Loucy (cell line): ENCODE measurements around the gene CSH1.

Experiments
- H2AFZ ChIP-seq: fragments of 200-600 bp; sonication (generic); 2 replicates; pipeline ENCODE4 v1.6.0; 2016; ENCODE audit warnings: antibody characterized with exemption, mild to moderate bottlenecking, low read length, moderate library complexity
- H3F3A ChIP-seq: fragments of 200-600 bp; 2 replicates; pipeline ENCODE4 v1.6.0; 2016; ENCODE audit warnings: antibody characterized with exemption, low read depth, mild to moderate bottlenecking
- H3K27me3 ChIP-seq: fragments of 200-600 bp; sonication (generic); 2 replicates; pipeline ENCODE4 v1.6.1; 2014; ENCODE audit warnings: low read length, mild to moderate bottlenecking; ENCODE audit not compliant: insufficient read depth, poor library complexity, severe bottlenecking
- H3K36me3 ChIP-seq: fragments of 200-600 bp; sonication (generic); 2 replicates; pipeline ENCODE4 v1.6.1; 2016; ENCODE audit warnings: low read length; ENCODE audit not compliant: insufficient read depth
- H3K4me1 ChIP-seq: fragments of 200-600 bp; sonication (generic); 2 replicates; pipeline ENCODE4 v1.5.1; 2014; ENCODE audit warnings: low read length, mild to moderate bottlenecking; ENCODE audit not compliant: insufficient read depth, poor library complexity, severe bottlenecking
- H3K4me2 ChIP-seq: fragments of 200-600 bp; sonication (generic); 2 replicates; pipeline ENCODE4 v1.6.0; 2014; ENCODE audit warnings: antibody characterized with exemption, low read length, low read depth, mild to moderate bottlenecking; ENCODE audit not compliant: poor library complexity, severe bottlenecking
- H3K4me3 ChIP-seq: fragments of 200-600 bp; sonication (generic); 2 replicates; pipeline ENCODE4 v1.5.1; 2014; ENCODE audit warnings: low read length, mild to moderate bottlenecking, mixed read lengths; ENCODE audit not compliant: poor library complexity, severe bottlenecking
- H3K79me2 ChIP-seq: fragments of 200-600 bp; sonication (generic); 2 replicates; pipeline ENCODE4 v1.6.1; 2014; ENCODE audit warnings: low read length; ENCODE audit not compliant: insufficient read depth
- H3K9ac ChIP-seq: fragments of 200-600 bp; sonication (generic); 2 replicates; pipeline ENCODE4 v1.6.0; 2014; ENCODE audit warnings: mild to moderate bottlenecking, low read depth, low read length, moderate library complexity; ENCODE audit not compliant: poor library complexity, severe bottlenecking
- H3K9me2 ChIP-seq: fragments of 200-600 bp; sonication (generic); replicated peaks from 2 replicates; pipeline ENCODE4 v1.6.1; 2016; ENCODE audit warnings: low read depth, low read length, mixed read lengths
- H3K9me3 ChIP-seq: fragments of 200-600 bp; sonication (generic); 2 replicates; pipeline ENCODE4 v1.6.1; 2014; ENCODE audit warnings: mild to moderate bottlenecking, antibody characterized with exemption, low read length, low read depth; ENCODE audit not compliant: insufficient read depth
- H4K20me1 ChIP-seq: fragments of 200-600 bp; sonication (generic); 2 replicates; pipeline ENCODE4 v1.6.0; 2014; ENCODE audit warnings: antibody characterized with exemption, low read length, mild to moderate bottlenecking; ENCODE audit not compliant: insufficient read depth, poor library complexity, severe bottlenecking
- CTCF ChIP-seq: fragments of 200-600 bp; sonication (generic); conservative IDR thresholded peaks from 2 replicates; pipeline ENCODE4 v1.5.1; 2014; ENCODE audit warnings: mild to moderate bottlenecking, antibody characterized with exemption, low read length
- EZH2phosphoT487 ChIP-seq: fragments of 200-600 bp; IDR thresholded peaks from 2 replicates; pipeline ENCODE4 v1.6.1; 2018; ENCODE audit warnings: antibody characterized with exemption, mild to moderate bottlenecking, moderate library complexity, borderline replicate concordance

CSH1 gene

GRCh38 chr17:63941162-63941561 is 44.8 kb upstream of the CSH1 start:
- Histone ChIP-seq H3K9me2 (no peaks in the 10 kb centered on the region), H3K79me2 (no peaks in the 10 kb centered on the region), H3K4me2 (no peak overlapping the region), H3F3A (no peaks in the 10 kb centered on the region), H2AFZ (no peak overlapping the region), H3K36me3 (no peaks in the 10 kb centered on the region), H3K27me3 (no peaks in the 10 kb centered on the region), H4K20me1 (no peaks in the 10 kb centered on the region), H3K9me3 (no peaks in the 10 kb centered on the region), H3K4me1 (peaks cover 34% of the 10 kb centered on the region), H3K9ac (no peak overlapping the region), H3K4me3 (no peak overlapping the region)
- TF ChIP-seq EZH2phosphoT487: no peak
- no peak for TF ChIP-seq CTCF

- Histone ChIP-seq H3K79me2 (no peaks in the 10 kb centered on the region), H4K20me1 (no peaks in the 10 kb centered on the region), H3K9ac (no peak overlapping the region), H3K4me3 (no peak overlapping the region), H3K4me2 (no peak overlapping the region), H3K9me2 (no peaks in the 10 kb centered on the region), H3K27me3 (no peaks in the 10 kb centered on the region), H3K4me1 (peaks cover 28% of the 10 kb centered on the region), H2AFZ (no peak overlapping the region), H3K9me3 (no peaks in the 10 kb centered on the region), H3K36me3 (no peaks in the 10 kb centered on the region), H3F3A (no peaks in the 10 kb centered on the region)
- no peak for TF ChIP-seq CTCF
- no peak for TF ChIP-seq EZH2phosphoT487
These were observed 44.2 kb upstream of the CSH1 start for GRCh38 chr17:63940584-63940983.

GRCh38 chr17:63939884-63940283 is 43.5 kb upstream of the CSH1 start:
- Histone ChIP-seq H2AFZ (no peak overlapping the region), H3K4me2 (no peak overlapping the region)
- TF ChIP-seq CTCF (no peak), EZH2phosphoT487 (no peak)

More at GRCh38 chr17:63939884-63940283, 43.5 kb upstream of the CSH1 start:
- H3K9me2 ChIP-seq: no peaks in the 10 kb centered on the region
- H3K36me3 ChIP-seq: no peaks in the 10 kb centered on the region
- H3K79me2 ChIP-seq: no peaks in the 10 kb centered on the region
- no peaks in the 10 kb centered on the region for H3F3A ChIP-seq
- peak overlapping the region; percentile 57 for H3K9ac ChIP-seq
- H3K9me3 ChIP-seq: no peaks in the 10 kb centered on the region
- no peaks in the 10 kb centered on the region for H4K20me1 ChIP-seq
- H3K4me3 ChIP-seq: no peak overlapping the region
- no peaks in the 10 kb centered on the region for H3K27me3 ChIP-seq
- peaks cover 21% of the 10 kb centered on the region for H3K4me1 ChIP-seq
